Dedifferentiated amniotic fluid mesenchymal stem cell (primary cell): ENCODE measurements around the gene DTL.

Experiments used
- DNase-seq: peaks from one replicate; pipeline ENCODE4 v3.0.0-alpha.2; 2016; ENCODE audit errors: extremely low spot score

The DTL gene

GRCh38 chr1:212127221-212127620 is 91.7 kb downstream of the DTL start:
- no peak for DNase-seq

- DNase-seq: no peak
Measured at GRCh38 chr1:212129781-212130180, 94.2 kb downstream of the DTL start.

- DNase-seq: no peak
Measured at GRCh38 chr1:212132025-212132424, 96.5 kb downstream of the DTL start.

GRCh38 chr1:212133319-212133718 is 97.8 kb downstream of the DTL start:
- DNase-seq: no peak

GRCh38 chr1:212135166-212135565 is 99.6 kb downstream of the DTL start:
- DNase-seq: no peak

GRCh38 chr1:212137854-212138253 is 102.3 kb downstream of the DTL start:
- no peak for DNase-seq

GRCh38 chr1:212138457-212138856 is 102.9 kb downstream of the DTL start:
- DNase-seq: no peak

- no peak for DNase-seq
Measured at GRCh38 chr1:212139526-212140135, 104.1 kb downstream of the DTL start.

- no peak for DNase-seq
Measured at GRCh38 chr1:212141404-212141803, 105.9 kb downstream of the DTL start.

- DNase-seq: no peak
Measured at GRCh38 chr1:212142883-212143530, 107.5 kb downstream of the DTL start.

- DNase-seq: no peak
Measured at GRCh38 chr1:212147581-212148033, 112.1 kb downstream of the DTL start.

GRCh38 chr1:212149566-212149965 is 114.0 kb downstream of the DTL start:
- DNase-seq: no peak

GRCh38 chr1:212152308-212152693 is 116.8 kb downstream of the DTL start:
- no peak for DNase-seq

- no peak for DNase-seq
Measured at GRCh38 chr1:212152869-212153268, 117.3 kb downstream of the DTL start.

- no peak for DNase-seq
Measured at GRCh38 chr1:212153635-212154034, 118.1 kb downstream of the DTL start.
